Glutamatergic neuron (in vitro differentiated cells): ENCODE results near the gene IFT25. TPM values are rescaled to one million over a fixed set of nuclear protein-coding genes. Genes with fewer than 3 reads are reported as not detected.

Source experiments
- DNase-seq: peaks from one replicate; pipeline ENCODE4 v3.0.0; 2022
- H3K27ac Mint-ChIP-seq: one replicate; pipeline ENCODE4 v1.8.0; 2020; ENCODE audit warnings: mild to moderate bottlenecking, mixed read lengths, inconsistent platforms; ENCODE audit not compliant: unreplicated experiment
- H3K27me3 Mint-ChIP-seq: one replicate; pipeline ENCODE4 v1.8.0; 2020; ENCODE audit warnings: mild to moderate bottlenecking, moderate library complexity, mixed read lengths, inconsistent platforms; ENCODE audit not compliant: unreplicated experiment
- H3K36me3 Mint-ChIP-seq: one replicate; pipeline ENCODE4 v1.8.0; 2020; ENCODE audit warnings: mild to moderate bottlenecking, mixed read lengths, inconsistent platforms; ENCODE audit not compliant: unreplicated experiment
- H3K4me1 Mint-ChIP-seq: one replicate; pipeline ENCODE4 v1.8.0; 2020; ENCODE audit warnings: mild to moderate bottlenecking, low read depth, mixed read lengths, inconsistent platforms; ENCODE audit not compliant: unreplicated experiment
- H3K4me3 Mint-ChIP-seq: one replicate; pipeline ENCODE4 v1.8.0; 2020; ENCODE audit warnings: mild to moderate bottlenecking, mixed read lengths, inconsistent platforms; ENCODE audit not compliant: unreplicated experiment
- H3K9me3 Mint-ChIP-seq: one replicate; pipeline ENCODE4 v1.8.0; 2020; ENCODE audit warnings: mild to moderate bottlenecking, moderate library complexity, mixed read lengths, inconsistent platforms; ENCODE audit not compliant: unreplicated experiment
- CTCF ChIP-seq: fragments of 200-600 bp; sonication (generic); IDR thresholded peaks from one replicate; pipeline ENCODE4 v1.5.0; 2021; ENCODE audit not compliant: partially characterized antibody, unreplicated experiment
- total RNA-seq: library from RNA; stranded (reverse); fragmentation: NEBNext Ultra II Directional; extraction: Animal tissue kit (Norgen Biotek cat#: 25700); gene quantifications from one replicate; pipeline ENCODE4 v1.2.1, GENCODE V29; 2021; ENCODE audit not compliant: unreplicated experiment

IFT25 gene
- total RNA-seq, 1 donor from 2014 or later, result 11.3 TPM

- TF ChIP-seq CTCF, result no peak
- H3K4me1 Mint-ChIP-seq, result peaks cover 7% of the 10 kb centered on the region
These were observed 45.8 kb downstream of the IFT25 start for GRCh38 chr1:53899708-53900107.

GRCh38 chr1:53899206-53899628 lies 46.3 kb downstream of the IFT25 start:
- no peak for TF ChIP-seq CTCF
- no peak overlapping the region for H3K4me3 Mint-ChIP-seq

More at GRCh38 chr1:53899708-53900107, 45.8 kb downstream of the IFT25 start:
- Mint-ChIP-seq H3K27me3 (peaks cover 9% of the 10 kb centered on the region), H3K4me3 (no peak overlapping the region), H3K9me3 (no peaks in the 10 kb centered on the region), H3K36me3 (no peaks in the 10 kb centered on the region), H3K27ac (no peak overlapping the region)
- no peak for DNase-seq

GRCh38 chr1:53896635-53897229 lies 48.8 kb downstream of the IFT25 start:
- Mint-ChIP-seq H3K27me3 (peaks cover 8% of the 10 kb centered on the region), H3K4me3 (no peak overlapping the region), H3K36me3 (no peaks in the 10 kb centered on the region), H3K27ac (no peak overlapping the region), H3K4me1 (no peaks in the 10 kb centered on the region), H3K9me3 (peaks cover 2% of the 10 kb centered on the region)
- DNase-seq, result no peak
- no peak for TF ChIP-seq CTCF

More at GRCh38 chr1:53899206-53899628, 46.3 kb downstream of the IFT25 start:
- no peak for DNase-seq
- Mint-ChIP-seq H3K27me3 (peaks cover 9% of the 10 kb centered on the region), H3K9me3 (no peaks in the 10 kb centered on the region), H3K36me3 (no peaks in the 10 kb centered on the region), H3K27ac (no peak overlapping the region), H3K4me1 (peaks cover 7% of the 10 kb centered on the region)

- DNase-seq, result no peak
- no peaks in the 10 kb centered on the region for H3K4me1 Mint-ChIP-seq
- H3K4me3 Mint-ChIP-seq, result no peak overlapping the region
- H3K27me3 Mint-ChIP-seq, result peaks cover 2% of the 10 kb centered on the region
- no peak overlapping the region for H3K27ac Mint-ChIP-seq
- TF ChIP-seq CTCF, result no peak
- no peaks in the 10 kb centered on the region for H3K36me3 Mint-ChIP-seq
- peaks cover 2% of the 10 kb centered on the region for H3K9me3 Mint-ChIP-seq
These were observed 50.1 kb downstream of the IFT25 start for GRCh38 chr1:53895421-53895820.

- H3K4me1 Mint-ChIP-seq, result peaks cover 3% of the 10 kb centered on the region
- no peak overlapping the region for H3K4me3 Mint-ChIP-seq
- TF ChIP-seq CTCF, result no peak
- DNase-seq, result no peak
- peaks cover 2% of the 10 kb centered on the region for H3K9me3 Mint-ChIP-seq
- no peak overlapping the region for H3K27ac Mint-ChIP-seq
- H3K36me3 Mint-ChIP-seq, result no peaks in the 10 kb centered on the region
- peaks cover 2% of the 10 kb centered on the region for H3K27me3 Mint-ChIP-seq
These were observed 50.9 kb downstream of the IFT25 start for GRCh38 chr1:53894644-53895043.
